Neural crest cell (in vitro differentiated cells): ENCODE data around the gene FAM81A. TPM values are rescaled to one million over a fixed set of nuclear protein-coding genes. Genes with fewer than 3 reads are reported as not detected.

ENCODE experiments used
- DNase-seq: peaks from one replicate; pipeline ENCODE4 v3.0.0; 2021; ENCODE audit warnings: low read depth, mixed read lengths, low spot score
- H3K27ac Mint-ChIP-seq: one replicate; pipeline ENCODE4 v1.8.0; 2021; ENCODE audit warnings: mild to moderate bottlenecking, mixed read lengths; ENCODE audit not compliant: unreplicated experiment
- H3K27me3 Mint-ChIP-seq: 2 replicates; pipeline ENCODE4 v1.8.0; 2021; ENCODE audit warnings: low read depth, mild to moderate bottlenecking, mixed read lengths
- H3K36me3 Mint-ChIP-seq: 2 replicates; pipeline ENCODE4 v1.8.0; 2021; ENCODE audit warnings: low read depth, mild to moderate bottlenecking, mixed read lengths
- H3K4me1 Mint-ChIP-seq: 2 replicates; pipeline ENCODE4 v1.8.0; 2021; ENCODE audit warnings: mixed read lengths
- H3K4me3 Mint-ChIP-seq: one replicate; pipeline ENCODE4 v1.8.0; 2021; ENCODE audit warnings: mild to moderate bottlenecking, mixed read lengths
- H3K9me3 Mint-ChIP-seq: 2 replicates; pipeline ENCODE4 v1.8.0; 2021; ENCODE audit warnings: mixed read lengths
- CTCF ChIP-seq: fragments of 200-600 bp; sonication (generic); conservative IDR thresholded peaks from 2 replicates; pipeline ENCODE4 v1.5.0; 2021; ENCODE audit warnings: antibody characterized with exemption, mild to moderate bottlenecking
- total RNA-seq: library from RNA; stranded (reverse); gene quantifications from 2 replicates; pipeline ENCODE4 v1.2.1, GENCODE V29; 2021

The FAM81A gene
- total RNA-seq, 1 donor from 2014 or later, result 4.2 TPM

- H3K9me3 Mint-ChIP-seq, result no peaks in the 10 kb centered on the region
- peaks cover 11% of the 10 kb centered on the region for H3K27me3 Mint-ChIP-seq
Observed at GRCh38 chr15:59413577-59413976, 24.4 kb upstream of the FAM81A start.

GRCh38 chr15:59416816-59417215, 21.2 kb upstream of the FAM81A start:
- H3K27me3 Mint-ChIP-seq, result peaks cover 30% of the 10 kb centered on the region
- H3K36me3 Mint-ChIP-seq, result no peaks in the 10 kb centered on the region
- DNase-seq, result no peak
- H3K9me3 Mint-ChIP-seq, result no peaks in the 10 kb centered on the region
- H3K4me1 Mint-ChIP-seq, result no peaks in the 10 kb centered on the region
- TF ChIP-seq CTCF, result no peak
- H3K4me3 Mint-ChIP-seq, result no peak overlapping the region
- H3K27ac Mint-ChIP-seq, result no peak overlapping the region

More at GRCh38 chr15:59413577-59413976, 24.4 kb upstream of the FAM81A start:
- Mint-ChIP-seq H3K4me3 (no peak overlapping the region), H3K4me1 (no peaks in the 10 kb centered on the region), H3K36me3 (no peaks in the 10 kb centered on the region), H3K27ac (no peak overlapping the region)
- DNase-seq, result no peak
- TF ChIP-seq CTCF, result no peak

- no peaks in the 10 kb centered on the region for H3K9me3 Mint-ChIP-seq
- no peak overlapping the region for H3K27ac Mint-ChIP-seq
- H3K36me3 Mint-ChIP-seq, result no peaks in the 10 kb centered on the region
- no peak overlapping the region for H3K4me3 Mint-ChIP-seq
- DNase-seq, result no peak
- TF ChIP-seq CTCF, result no peak
- no peaks in the 10 kb centered on the region for H3K4me1 Mint-ChIP-seq
- H3K27me3 Mint-ChIP-seq, result peaks cover 42% of the 10 kb centered on the region
Observed at GRCh38 chr15:59419170-59419569, 18.8 kb upstream of the FAM81A start.

- no peaks in the 10 kb centered on the region for H3K9me3 Mint-ChIP-seq
- H3K4me3 Mint-ChIP-seq, result no peak overlapping the region
- peaks cover 50% of the 10 kb centered on the region for H3K27me3 Mint-ChIP-seq
- no peak overlapping the region for H3K27ac Mint-ChIP-seq
- TF ChIP-seq CTCF, result no peak
- H3K36me3 Mint-ChIP-seq, result no peaks in the 10 kb centered on the region
- DNase-seq, result no peak
- no peaks in the 10 kb centered on the region for H3K4me1 Mint-ChIP-seq
Observed at GRCh38 chr15:59420108-59420507, 17.9 kb upstream of the FAM81A start.

- Mint-ChIP-seq H3K9me3 (no peaks in the 10 kb centered on the region), H3K4me3 (no peak overlapping the region), H3K36me3 (no peaks in the 10 kb centered on the region), H3K4me1 (no peaks in the 10 kb centered on the region), H3K27me3 (peaks cover 50% of the 10 kb centered on the region), H3K27ac (no peak overlapping the region)
- peak; percentile 20 for TF ChIP-seq CTCF
- DNase-seq, result no peak
Observed at GRCh38 chr15:59420986-59421618, 16.9 kb upstream of the FAM81A start.
